Left cardiac atrium (tissue), 4 donors: ENCODE measurements around the gene CDC45. TPM values are rescaled to one million over a fixed set of nuclear protein-coding genes. Genes with fewer than 3 reads are reported as not detected.
A peak's percentile ranks its signal among the peaks of the same experiment; 100 is the strongest.

Source experiments
- ATAC-seq, 2 donors: fragments of 200-7000 bp; cut with Tn5 transposase; one replicate each; pipeline ENCODE4 v1.9.1; 2020; ENCODE audit warnings: mild to moderate bottlenecking in 2 of 2, moderate library complexity in 2 of 2
- DNase-seq: peaks from one replicate; pipeline ENCODE4 v3.0.0-alpha.2; 2020
- intact Hi-C, 2 donors: fragments of 100-400 bp; cut with DNase I; formaldehyde crosslinking; loops; one replicate each; pipeline versions ENCODE4 v1.14.1 to v1.15.1; 2022 to 2023
- total RNA-seq, 2 donors: library from RNA; stranded (reverse); fragmentation: NEBNext Ultra II Directional; extraction: Animal tissue kit (Norgen Biotek cat#: 25700); gene quantifications; one replicate each; pipeline ENCODE4 v1.2.1, GENCODE V29; 2021
- donor health status: DM: no; HTN: yes; CAD: no.
- donor health status: DM: no; HTN: yes; CAD: no; lungs with severe emphysema.
- donor health status: DM: yes; HTN: yes; CAD: no.
- donor health status: Dilated cardiomyopathy.

CDC45 gene
- total RNA-seq, 2 donors from 2014 or later, result 0.34 to 2.1 TPM

DNA sequence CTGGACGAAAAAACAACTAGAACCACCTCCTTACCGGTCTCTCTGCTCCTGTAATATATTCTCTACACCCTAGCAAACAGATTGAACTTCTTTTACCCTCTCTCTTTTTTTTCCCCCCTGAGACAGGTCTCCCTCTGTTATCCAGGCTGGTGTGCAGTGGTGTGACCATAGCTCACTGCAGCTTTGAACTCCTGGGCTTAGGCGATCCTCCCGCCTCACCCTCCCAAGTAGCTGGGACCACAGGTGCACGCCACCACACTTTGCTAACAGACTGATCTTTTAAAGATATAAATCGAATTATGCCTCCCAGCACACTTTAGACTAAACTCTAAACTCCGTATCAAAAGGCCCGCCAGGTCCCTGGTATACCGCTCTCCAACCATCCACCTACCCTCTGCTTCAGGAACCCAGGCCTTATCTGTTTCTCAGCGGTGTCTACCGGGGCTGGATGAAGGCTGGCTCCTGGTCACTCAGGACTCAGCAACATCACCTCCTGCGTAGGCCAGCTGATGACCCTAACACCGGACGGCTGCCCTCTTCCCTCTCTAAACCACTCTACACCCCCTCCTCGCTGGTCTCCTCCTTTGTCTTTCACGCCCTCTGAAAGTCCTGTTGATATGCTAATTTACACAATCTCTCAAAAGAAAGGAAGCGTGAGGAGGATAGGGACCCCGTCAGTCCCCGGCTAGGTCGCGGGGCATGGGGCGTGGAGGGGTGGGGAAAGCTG lies 33.0 kb upstream of the CDC45 start:
- peak; percentile 3 to 22 for ATAC-seq
- DNase-seq, result no peak
- intact Hi-C loops, result no loop called here

DNA sequence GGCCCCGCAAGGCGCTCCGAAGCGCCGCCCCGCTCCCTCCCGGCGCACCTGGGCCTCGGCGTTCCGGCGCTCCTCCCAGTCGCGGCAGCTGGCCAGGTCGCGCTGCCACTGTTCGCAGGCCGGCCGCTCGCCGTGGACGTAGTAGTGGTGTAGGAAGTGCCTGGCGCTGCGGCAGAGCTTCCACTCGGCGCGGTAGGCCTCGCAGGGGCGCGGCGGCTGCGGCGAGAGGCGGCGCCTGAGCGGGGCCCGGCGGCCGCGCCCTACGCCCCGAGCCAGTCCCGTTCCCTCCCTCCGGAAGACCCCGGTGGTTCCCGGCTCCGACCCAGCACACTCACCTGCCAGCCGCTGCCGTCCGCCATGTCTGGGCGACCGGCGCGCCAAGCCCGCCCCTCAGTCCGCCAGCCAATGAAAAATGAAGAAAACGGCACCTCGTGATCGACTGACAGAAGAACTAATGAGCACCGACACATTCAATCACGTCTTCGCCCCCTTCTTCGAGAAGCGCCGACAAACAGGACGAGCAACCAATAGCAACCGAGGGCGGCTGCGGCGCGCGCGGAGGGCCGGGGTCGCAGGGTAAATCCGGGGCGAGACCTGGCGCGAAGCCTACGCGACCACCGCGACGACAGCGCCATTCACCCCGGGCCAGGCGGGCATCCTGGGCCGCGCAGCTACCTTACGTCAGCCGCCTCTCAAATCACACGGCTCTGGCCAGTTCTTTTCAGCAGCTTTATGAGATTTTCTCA lies 32.2 kb upstream of the CDC45 start, which contains the start of gene C22orf39:
Gene C22orf39 (minus strand): TSS at position 382 of the 746 bp plus-strand sequence. CDS start 23 bp downstream, at position 359.
- peak; percentile 97 for ATAC-seq
- intact Hi-C loops, result no loop called here
- DNase-seq, result peak; percentile 89

DNA sequence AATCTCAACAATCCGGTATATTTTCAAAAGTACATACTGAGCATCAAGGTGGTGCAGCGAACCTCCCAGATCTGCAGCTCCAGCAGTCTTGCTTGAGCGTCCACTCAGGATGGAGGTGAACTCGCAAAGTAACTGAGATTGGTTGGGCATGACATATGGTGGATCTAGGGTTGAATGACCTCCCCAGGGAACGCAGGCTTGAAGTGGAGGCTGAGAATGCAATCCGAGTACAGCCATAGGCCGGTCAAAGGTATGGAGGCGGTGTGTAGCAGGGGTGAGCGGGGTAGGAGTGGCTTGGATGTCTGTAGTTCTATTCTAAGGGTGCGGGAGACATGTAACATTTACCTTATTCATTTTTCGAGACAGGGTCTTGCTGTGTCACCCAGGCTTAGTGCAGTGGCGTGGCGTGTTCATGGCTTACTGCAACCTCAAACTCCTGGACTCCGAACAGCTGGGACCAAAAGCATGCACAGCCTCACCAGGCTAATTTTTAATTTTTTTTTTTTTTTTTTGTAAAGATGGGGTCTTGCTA lies 31.6 kb upstream of the CDC45 start:
- DNase-seq, result no peak
- intact Hi-C loops, result no loop called here
- peak; percentile 53 to 54 for ATAC-seq

DNA sequence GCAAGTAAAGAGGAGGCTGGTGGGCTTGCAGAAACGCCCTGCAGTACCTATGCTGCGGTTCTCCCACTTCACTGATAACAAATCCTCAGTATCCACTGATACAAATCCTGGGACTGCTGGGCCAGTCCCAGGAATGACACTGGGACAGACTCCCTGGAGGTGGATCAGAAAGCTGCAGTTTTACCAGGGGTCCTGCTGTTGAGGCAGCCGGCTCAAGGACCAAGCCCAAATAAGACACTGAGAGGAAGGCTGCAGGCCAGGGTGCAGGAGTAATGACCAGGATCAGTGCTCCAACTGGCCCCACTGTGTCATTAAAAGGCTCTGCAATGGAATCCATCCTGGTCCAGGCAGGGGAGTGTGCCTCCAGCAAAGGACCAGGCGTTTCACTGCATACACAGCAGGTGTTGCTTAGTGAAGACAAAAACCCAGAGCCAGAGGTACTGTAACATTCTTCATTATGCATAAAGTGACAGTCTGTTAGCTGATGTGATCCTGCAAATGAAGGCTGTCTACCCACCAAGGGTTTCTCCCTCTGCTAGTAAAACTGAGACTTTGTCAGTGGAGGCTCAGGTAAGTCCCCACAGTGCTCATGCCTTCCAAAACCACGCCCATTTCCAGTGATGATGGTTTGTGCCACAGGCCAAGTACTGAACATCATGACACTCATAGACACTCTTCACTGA lies 30.8 kb upstream of the CDC45 start:
- ATAC-seq (no peak), DNase-seq (no peak)
- intact Hi-C loops, result no loop called here

DNA sequence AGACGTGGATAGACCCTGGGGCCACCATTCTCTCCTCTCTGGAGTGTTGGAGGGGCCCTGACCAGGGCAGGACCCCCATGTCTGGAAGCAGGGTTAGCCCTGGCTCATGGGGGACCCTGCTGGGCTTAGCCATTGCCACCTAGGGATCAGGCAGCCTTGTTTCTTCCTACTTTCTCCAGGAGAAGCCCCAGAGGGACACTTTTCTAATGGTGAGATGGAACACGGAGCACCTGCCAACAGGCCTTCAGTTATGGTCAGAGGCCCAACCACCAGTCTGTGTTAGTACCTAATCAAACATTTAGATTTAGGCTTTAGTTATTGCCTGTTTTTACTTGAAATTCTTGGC lies 30.3 kb upstream of the CDC45 start:
- ATAC-seq (no peak), DNase-seq (no peak)
- intact Hi-C loops, result no loop called here

DNA sequence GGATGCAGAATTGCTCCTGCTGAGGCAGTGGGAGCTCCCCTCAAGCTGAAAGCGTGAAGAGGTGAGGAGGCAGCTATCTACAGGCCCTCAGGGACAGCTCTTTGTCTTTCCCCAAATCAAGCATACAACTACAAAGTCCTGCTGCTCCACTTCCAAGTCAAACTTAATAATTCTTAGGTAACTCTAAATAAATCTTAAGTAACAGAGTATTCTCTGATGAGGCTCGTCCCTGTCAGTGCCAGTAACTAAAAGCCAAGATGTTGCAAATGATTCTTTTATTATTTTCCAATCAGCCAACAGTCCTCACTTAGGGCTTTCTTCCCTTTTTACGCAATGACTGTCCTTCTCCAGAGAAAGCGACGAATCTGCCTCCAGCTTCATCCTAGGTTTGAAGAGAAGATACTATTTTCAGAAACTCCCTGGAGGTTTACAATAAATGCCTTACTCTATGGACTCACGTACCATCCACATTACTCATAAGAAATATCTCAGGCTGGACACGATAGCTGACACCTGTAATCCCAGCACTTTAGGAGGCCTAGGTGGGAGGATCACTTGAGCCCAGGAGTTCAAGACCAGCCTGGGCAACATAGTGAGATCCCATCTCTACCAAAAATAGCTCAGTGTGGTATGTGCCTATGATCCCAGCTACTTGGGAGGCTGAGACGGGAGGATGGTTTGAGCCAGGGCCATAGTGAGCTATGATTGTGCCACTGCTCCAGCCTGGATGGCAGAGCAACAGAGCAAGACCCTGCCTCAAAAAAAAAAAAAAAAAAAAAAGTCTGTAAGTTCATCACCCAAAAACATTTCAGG lies 29.2 kb upstream of the CDC45 start:
- no peak for ATAC-seq
- intact Hi-C loops, result no loop called here

DNA sequence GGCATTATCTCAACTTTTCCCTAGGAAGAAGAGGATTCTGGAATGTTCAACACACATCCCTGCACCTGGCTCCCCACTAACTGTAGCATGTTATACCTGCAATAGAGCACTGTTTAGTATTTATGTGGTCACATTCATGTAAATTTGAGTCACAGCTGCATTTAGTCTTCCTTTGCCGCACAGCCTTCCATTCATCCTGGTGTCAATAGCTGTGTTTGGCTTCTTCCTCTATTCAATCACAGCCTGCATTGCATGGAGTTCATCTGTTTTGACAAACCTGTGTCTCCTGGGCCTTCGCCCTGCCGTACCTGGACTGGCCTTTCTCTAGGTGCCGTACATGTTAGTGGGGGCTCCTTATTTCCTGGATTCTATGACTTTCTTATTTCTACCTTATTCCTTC lies 28.1 kb upstream of the CDC45 start:
- intact Hi-C loops, result no loop called here
- DNase-seq (no peak), ATAC-seq (no peak)

More for the DNA sequence above, 29.2 kb upstream of the CDC45 start:
- DNase-seq, result no peak

DNA sequence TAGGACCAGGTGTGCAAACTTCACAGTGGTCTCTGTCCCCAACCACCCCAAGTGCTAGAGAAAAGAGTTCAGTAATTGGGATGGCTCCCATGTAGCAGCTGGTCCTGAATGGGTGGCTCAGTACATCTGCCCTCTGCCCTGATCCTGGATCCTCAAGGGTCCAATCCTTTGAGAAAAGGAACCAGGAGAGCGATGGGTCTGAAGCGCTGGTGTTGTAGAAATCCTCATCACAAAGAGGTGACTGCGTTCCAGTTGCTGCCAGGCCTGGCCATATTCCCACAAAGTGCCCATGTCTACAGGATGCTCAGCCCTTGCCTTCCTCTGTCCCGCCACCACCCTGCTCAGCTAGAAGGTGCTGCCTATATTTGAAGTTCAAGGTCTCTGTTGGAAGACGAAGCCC lies 26.0 kb upstream of the CDC45 start:
- DNase-seq, result no peak
- intact Hi-C loops, result no loop called here
- no peak for ATAC-seq

DNA sequence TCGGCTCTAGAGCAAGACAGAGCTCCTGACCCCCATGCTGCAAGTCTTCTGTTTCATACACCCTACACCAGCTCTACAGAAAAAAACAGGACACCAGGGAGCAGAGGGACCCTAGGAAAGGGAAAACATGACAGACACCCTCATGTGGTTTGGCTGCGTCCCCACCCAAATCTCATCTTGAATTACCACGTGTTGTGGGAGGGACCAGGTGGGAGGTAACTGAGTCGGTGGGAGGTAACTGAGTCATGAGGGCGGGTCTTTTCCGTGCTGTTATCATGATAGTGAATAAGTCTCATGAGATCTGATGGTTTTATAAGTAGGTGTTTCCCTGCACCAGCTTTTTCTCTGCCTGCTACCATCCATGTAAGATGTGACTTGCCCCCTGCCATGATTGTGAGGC lies 25.6 kb upstream of the CDC45 start:
- ATAC-seq, result no peak
- intact Hi-C loops, result no loop called here

DNA sequence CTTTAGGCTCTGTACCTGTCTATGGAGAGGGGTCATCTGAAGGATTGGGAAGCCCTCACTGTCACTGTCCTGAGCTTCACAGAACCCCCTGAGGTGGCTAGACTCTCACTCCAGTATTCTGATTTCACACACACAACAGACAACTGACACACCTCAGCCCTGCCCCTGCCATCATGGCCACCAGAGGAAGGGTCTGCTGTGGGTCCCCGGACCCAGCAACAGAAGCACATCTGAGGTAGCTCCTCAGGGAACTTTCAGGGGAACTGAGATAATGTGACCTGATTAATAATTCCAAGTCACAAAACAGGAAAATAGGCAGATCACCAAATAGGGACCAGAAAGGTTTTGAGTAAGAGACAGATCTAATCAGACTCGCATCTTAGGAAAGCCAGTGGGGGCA lies 24.7 kb upstream of the CDC45 start:
- DNase-seq (no peak), ATAC-seq (no peak)
- intact Hi-C loops, result no loop called here

More for the DNA sequence above, 25.6 kb upstream of the CDC45 start:
- DNase-seq, result no peak

DNA sequence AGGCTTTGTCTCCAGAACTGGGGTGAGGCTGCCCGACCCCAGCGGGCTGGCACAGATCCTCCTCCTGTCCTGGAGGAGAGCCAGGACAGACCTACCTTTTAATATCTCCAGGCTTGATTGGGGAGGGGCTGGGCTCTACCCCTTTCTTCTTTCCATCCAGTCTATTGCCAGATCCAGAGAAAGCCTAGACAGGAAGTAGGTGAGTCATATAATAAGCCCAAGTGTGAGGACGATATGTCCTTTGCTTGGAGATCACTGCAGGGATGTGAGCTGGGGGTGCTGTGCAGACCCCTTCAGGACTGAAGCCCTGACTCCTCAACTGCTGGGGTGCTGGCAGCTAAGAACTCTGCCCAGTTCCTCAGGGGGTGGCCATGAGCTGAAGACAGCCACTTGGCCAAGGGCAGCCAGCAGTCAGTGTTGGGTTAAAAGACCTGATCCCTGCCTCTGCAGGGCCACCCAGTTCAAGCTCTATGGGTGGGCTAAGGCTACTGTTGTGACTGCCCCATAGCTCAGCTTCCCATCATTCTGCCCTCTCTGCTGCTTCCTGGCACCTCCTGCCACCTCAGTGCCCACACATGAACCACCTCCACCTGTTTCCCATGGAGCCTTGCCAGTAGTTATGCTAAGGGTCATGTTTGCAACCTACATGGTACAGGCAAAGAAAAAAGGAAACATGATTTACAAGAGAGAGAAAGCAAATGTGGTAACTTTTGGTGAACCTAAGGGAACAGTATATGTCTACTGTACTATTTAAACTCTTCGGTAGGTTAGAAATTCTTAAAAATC lies 23.9 kb upstream of the CDC45 start:
- no peak for DNase-seq
- intact Hi-C loops, result no loop called here
- no peak for ATAC-seq

DNA sequence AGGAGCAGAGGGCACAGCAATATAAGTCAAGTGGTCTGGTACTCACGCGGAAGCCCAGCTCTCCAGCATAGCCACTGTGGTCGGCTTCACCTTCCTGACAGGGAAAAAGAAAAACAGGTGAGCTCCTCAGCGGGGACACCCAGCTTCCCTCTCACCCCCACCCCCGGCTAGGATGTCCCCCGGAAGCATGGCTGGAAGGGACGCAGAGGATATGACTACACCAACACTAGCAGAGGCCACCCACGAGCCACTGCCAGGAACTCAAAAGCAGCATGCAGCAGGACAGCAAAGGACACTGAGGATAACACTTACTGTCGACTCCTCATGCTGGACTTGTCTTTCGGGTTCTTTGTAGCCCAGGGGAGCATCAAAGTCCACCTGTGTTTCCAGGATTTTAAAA lies 23.2 kb upstream of the CDC45 start:
- DNase-seq, result no peak
- no peak for ATAC-seq
- intact Hi-C loops, result no loop called here

DNA sequence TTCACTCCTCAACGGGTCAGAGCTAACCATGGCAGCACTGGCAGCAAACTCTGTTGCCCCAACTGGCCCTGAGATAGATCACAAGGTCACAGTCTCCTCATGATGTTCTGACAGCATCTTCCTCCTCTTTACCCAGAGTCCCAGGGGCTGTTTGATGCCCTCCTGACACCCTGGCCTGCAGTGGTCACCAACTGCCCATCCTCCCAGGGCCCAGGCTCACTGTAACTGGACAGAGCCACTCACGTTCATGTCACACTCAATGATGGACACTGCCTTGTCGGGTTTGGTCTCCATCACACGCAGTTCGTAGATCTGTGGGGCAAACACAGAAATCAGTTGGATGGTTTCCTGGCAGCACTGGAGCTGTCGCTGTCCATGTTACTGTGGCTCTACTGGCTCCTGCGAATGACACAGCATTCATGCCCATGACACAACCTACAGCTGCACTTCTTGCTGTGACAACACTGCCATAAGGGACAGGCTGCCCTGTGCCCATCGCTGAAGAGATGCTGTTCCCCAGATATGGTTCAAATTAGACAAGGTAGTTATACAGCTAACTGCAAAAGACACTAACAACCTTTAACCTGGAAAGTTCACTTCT lies 21.8 kb upstream of the CDC45 start:
- ATAC-seq (no peak), DNase-seq (no peak)
- intact Hi-C loops, result no loop called here

DNA sequence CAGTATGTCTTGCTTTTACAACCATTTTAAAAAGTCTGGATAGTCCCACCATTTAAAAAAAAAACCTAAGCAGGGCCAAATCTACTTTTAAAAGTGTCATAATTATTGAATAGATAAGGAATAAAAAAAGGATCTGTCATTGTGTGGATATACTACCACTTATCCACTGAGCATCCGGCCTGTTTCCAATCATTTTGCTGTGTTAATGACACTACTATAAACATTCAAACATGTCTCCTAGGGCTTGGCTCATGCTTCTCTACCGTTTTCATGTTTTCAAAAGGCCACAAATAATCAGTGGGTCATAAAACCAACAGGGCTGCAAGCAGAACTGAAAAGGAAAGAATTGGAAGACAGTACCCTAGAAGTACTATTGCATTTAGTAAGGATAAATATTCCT lies 19.7 kb upstream of the CDC45 start:
- ATAC-seq (no peak), DNase-seq (no peak)
- intact Hi-C loops, result no loop called here

DNA sequence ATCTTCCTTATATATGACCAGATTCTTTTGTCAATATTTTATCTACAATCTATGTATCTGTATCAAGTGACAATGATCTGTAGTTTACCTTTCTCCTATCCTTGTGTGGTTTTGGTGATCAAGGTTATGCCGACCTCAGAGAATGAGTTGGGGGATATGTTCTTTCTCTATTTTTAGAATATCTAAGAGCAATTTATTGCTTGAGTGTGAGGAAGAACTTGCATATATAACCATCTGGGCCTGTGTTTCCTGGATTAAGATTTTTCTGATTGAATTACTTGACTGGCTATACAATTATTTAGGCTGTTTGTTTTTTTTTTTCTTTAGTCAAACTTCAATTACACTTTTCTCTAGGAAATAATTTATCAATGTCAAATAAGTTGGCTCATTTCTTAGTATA lies 18.2 kb upstream of the CDC45 start:
- ATAC-seq (no peak), DNase-seq (no peak)
- intact Hi-C loops, result no loop called here

DNA sequence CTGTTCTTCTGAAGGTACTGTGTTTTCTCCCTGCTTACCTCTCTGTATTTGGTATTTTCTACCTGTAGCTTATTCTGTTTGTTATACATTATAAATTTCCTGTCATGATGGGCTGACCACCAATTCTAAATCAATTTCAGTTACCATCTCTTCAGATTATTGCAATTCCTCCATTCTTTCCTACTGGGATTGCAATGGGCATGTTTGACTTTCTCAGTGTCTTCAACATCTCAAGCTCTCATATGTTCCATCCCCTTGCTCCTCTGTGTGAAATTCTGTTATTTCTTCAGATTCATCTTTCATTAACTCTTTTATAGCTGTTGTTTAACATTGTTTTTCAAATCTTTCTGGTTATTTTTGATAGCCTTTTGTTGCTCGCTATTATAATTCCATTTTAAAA lies 16.7 kb upstream of the CDC45 start:
- no peak for DNase-seq
- no peak for ATAC-seq
- intact Hi-C loops, result no loop called here

DNA sequence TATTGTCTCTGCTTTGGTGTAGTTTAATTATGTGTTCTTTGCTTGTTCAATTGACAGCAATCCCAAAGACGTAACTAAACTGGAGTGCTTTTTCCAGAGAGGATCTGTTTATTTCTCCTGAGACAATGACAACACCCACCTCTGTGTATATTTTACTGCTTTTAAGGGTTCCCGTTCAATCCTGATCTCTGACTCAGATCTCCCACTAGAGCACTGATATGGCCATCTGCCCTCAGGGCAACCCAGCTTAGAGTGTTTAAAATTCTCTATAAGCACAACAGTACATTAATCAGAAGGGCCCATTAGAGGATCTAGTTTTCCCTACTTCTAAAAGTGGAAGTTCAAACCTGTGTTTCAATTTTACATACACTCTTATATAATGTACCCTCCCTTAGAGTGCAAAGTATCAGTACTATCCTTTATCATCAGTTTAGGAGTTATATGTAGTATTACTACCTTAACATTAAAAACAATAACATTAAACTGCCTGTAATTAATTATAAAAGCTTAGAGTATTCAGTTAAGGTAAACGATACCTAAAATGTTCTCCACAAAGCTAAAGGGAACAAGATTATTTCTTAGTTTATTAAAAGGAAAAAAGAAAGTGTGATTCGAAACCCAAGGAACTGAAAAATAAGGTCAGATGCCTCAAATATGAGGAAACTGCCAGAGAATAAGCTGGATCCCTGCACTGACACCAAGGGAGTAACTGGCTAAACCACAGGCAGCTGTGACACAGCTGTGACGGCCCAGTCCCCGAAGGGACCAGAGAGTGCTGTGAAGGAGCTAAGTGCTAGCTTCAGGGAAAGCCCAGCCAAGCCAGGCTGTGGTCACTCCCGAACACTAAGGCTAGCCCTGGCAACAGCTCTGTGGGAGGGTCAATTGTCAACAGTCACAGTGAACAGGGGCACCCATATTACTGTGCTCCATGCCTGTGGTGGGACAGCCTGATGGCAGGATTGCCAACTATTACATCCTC lies 15.9 kb upstream of the CDC45 start:
- intact Hi-C loops, result no loop called here
- peak; percentile 37 for DNase-seq
- ATAC-seq, result peak; percentile 67 to 80
